GM15510 (cell line): ENCODE data around the gene CNTN2.

Experiments
- POLR2A ChIP-seq: IDR thresholded peaks from 3 replicates; pipeline ENCODE4 v1.6.1; 2011; ENCODE audit warnings: borderline replicate concordance; ENCODE audit not compliant: insufficient read length; ENCODE audit errors: extremely low read depth

The CNTN2 gene, protein sequence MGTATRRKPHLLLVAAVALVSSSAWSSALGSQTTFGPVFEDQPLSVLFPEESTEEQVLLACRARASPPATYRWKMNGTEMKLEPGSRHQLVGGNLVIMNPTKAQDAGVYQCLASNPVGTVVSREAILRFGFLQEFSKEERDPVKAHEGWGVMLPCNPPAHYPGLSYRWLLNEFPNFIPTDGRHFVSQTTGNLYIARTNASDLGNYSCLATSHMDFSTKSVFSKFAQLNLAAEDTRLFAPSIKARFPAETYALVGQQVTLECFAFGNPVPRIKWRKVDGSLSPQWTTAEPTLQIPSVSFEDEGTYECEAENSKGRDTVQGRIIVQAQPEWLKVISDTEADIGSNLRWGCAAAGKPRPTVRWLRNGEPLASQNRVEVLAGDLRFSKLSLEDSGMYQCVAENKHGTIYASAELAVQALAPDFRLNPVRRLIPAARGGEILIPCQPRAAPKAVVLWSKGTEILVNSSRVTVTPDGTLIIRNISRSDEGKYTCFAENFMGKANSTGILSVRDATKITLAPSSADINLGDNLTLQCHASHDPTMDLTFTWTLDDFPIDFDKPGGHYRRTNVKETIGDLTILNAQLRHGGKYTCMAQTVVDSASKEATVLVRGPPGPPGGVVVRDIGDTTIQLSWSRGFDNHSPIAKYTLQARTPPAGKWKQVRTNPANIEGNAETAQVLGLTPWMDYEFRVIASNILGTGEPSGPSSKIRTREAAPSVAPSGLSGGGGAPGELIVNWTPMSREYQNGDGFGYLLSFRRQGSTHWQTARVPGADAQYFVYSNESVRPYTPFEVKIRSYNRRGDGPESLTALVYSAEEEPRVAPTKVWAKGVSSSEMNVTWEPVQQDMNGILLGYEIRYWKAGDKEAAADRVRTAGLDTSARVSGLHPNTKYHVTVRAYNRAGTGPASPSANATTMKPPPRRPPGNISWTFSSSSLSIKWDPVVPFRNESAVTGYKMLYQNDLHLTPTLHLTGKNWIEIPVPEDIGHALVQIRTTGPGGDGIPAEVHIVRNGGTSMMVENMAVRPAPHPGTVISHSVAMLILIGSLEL

GRCh38 chr1:205042911-205043806, at the start of gene CNTN2:
TSS of gene CNTN2 (plus strand) at chr1:205043212. CDS start at chr1:205053186, 9,974 bp downstream.
- no peak for TF ChIP-seq POLR2A

- no peak for TF ChIP-seq POLR2A
Measured at GRCh38 chr1:204994086-204994862, 48.7 kb upstream of the CNTN2 start.

DNA sequence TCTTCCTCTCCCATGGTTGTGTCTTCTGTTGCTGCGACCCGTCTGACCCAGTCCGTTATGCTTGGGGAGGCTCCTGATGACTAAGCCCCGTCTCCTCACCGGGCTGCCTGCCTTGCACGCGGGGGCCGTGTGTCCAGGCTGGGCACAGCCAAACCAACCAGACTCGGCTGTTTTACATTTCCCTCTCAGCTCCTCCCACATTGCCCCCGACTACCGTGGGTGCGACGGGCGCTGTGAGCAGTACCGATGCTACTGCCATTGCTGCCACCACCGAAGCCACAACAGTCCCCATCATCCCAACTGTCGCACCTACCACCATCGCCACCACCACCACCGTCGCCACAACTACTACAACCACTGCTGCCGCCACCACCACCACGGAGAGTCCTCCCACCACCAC, 46.0 kb upstream of the CNTN2 start:
- TF ChIP-seq POLR2A: no peak

DNA sequence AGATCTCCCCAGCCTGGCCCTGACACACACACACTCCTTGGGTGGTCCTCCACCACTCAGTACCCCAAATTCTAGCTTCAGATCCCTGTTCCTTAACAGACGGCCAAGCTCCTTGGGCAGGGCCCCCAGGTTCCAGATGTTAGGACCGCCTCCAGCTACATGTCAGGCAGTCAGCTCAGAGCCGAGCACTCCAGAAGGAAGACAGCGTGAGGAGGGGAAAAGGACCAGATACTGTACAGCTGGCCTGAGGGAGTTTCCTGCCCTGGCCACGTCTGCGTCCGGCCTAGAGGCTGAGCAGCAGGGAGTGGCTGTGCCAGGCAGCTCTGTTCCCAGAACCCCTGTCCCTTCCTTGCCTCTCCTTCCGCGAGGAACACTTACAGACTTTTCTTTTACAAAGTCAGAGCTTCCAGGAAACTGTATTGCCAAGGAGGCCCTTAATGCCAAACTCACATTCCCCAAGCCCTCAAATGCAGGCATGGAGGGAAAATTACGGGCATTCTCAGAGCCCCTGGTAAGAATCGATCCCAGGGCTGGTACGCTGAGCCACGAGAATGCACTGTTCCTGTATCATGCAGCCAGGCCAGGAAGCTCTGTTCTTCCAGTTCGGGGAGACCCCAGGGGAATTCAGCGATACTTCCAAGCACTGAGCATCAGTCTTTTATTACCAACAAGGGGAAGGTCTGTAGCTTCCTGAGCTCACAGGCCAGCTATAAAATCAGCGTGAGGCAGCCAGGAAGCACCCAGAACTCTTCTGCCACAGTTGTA, 45.2 kb upstream of the CNTN2 start:
- TF ChIP-seq POLR2A: no peak

GRCh38 chr1:205001162-205001561, 41.9 kb upstream of the CNTN2 start:
- TF ChIP-seq POLR2A: no peak

DNA sequence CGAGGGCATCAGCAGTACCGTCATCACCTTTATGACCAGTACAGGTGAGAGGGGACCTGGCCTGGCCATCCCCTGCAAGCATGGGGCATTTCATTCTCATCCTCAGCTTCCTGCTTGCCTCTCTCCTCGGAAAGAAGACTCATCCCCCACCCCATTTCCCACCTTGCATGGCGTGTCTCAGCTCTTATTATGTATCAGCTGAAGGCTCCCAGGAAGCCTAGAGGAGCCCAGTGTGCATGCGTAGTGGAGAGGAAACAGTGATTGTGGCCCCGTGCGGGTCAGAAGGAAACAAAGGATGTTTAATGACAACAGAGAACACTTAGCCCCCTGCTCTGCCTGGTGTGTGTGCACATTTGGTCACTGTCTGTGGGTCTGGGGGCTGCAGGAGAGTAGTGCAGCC, 40.3 kb upstream of the CNTN2 start:
- no peak for TF ChIP-seq POLR2A

DNA sequence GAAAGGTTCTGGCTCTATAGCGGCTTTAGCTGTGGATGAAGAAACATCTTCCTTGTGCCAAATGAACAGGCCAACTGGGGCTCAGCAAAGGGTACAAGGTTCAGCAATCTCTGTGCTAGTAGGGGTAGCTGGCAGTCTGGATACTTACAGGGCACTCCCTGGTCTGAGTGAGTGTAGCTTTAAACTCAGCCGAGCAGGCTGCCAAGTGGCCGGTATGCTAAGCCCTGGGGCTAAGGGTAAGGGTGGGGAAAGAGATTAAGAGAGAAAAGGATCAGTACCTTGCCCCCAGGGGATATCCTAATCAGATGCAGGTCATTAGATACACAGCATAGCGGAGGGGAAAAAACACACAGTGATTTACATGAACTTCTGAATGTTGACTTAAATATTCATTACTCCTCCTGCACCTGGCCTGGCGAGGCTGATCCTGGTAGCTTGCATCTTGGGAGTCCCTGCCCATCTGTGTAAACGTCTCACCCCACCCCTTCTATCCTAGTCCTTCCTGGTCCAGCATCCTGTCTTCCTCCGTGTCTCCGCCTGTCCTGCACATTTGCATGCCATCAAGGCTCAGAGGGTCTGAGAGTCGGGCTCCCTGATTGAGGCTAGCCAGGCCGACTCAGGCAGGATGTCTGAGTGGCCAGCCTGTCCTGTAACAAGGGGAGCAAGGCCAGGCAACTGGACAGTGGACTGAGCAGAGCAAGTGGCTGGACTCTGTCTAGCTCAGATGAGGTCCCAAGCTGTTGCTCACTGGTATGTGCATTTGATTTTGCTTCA, 39.5 kb upstream of the CNTN2 start:
- TF ChIP-seq POLR2A: no peak

GRCh38 chr1:205004351-205004750, 38.7 kb upstream of the CNTN2 start:
- no peak for TF ChIP-seq POLR2A

DNA sequence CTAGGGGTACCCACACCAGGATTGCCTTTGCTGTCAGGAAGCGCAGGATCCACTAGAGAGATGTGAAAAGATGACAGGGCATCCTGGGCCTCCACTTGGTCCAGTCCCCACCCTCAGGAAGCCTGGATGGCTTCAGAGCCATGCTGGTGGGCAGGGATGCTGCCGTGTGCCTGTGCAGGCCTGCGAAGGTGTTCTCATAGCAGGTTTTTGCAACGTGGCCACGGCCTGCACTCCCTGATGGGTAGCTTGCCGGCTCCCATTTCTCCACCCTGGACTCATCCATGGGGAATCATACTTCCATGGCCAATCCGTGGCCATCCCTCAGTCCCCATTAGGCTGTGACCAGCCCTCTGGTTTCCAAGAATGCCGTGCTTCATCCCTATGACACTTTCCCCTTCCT, 34.1 kb upstream of the CNTN2 start:
- TF ChIP-seq POLR2A: no peak

DNA sequence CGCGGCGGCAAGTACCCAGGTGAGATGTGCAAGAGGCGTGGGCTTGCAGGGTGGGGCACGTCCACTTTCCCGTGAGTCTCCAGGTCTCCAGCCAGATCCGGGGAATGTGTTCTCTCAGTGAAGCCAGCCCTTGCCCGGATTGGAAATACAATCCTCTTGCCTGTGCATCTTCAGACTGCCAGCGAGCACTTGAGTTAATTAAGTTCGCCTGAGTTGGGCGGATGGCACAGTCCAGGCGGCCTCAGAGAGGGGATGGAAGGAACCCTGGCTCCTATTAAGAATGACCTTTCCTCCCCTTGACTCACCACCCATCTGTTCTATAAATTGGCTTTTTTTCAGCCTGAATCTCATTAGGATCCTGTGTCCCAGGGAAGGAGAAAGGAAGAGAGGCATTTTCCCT, 33.3 kb upstream of the CNTN2 start:
- no peak for TF ChIP-seq POLR2A

GRCh38 chr1:205012391-205013140, 30.4 kb upstream of the CNTN2 start:
- TF ChIP-seq POLR2A: no peak
